Measurements from ENCODE around the gene SLC2A14. TPM values are rescaled to one million over a fixed set of nuclear protein-coding genes. Genes with fewer than 3 reads are reported as not detected.
"Not testable (repeated sequence)": the region's sequence is repeated elsewhere in the genome, so short reads cannot be mapped to it uniquely, and the experiment has no call there.

Gene SLC2A14
- total RNA-seq, 1 donor from 2014 or later = 2.8 TPM

GRCh38 chr12:7905600-7906125, 32.9 kb upstream of the SLC2A14 start:
- Mint-ChIP-seq H3K27ac (ENCODE audit: unreplicated experiment) (peak overlapping the region; percentile 89), H3K4me3 (ENCODE audit: unreplicated experiment) (peak overlapping the region; percentile 66)
- H3K4me1 ChIP-seq (ENCODE audit: insufficient read depth, low read length) = peaks cover 12% of the 10 kb centered on the region
- peak overlapping the region; percentile 59 for H2AFZ ChIP-seq (ENCODE audit: low read depth, low read length)
- H3K27ac ChIP-seq (ENCODE audit: low read depth, low read length); DNase-seq (ENCODE audit: low read depth); H3K36me3 ChIP-seq (ENCODE audit: insufficient read depth, low read length); H4K20me1 ChIP-seq (ENCODE audit: insufficient read depth, low read length); H3K9me3 ChIP-seq (ENCODE audit: insufficient read depth, low read depth, low read length); H3K4me3 ChIP-seq (ENCODE audit: insufficient read depth, low read depth, low read length); H3K27me3 Mint-ChIP-seq (ENCODE audit: low read depth, unreplicated experiment); H3K27me3 ChIP-seq (ENCODE audit: insufficient read depth, low read length); H3K9me3 Mint-ChIP-seq (ENCODE audit: unreplicated experiment); H3K4me1 Mint-ChIP-seq (ENCODE audit: low read depth, unreplicated experiment); H3K79me2 ChIP-seq (ENCODE audit: insufficient read depth, low read length); H3K36me3 Mint-ChIP-seq (ENCODE audit: low read depth, unreplicated experiment): not testable (repeated sequence)
- peak; percentile 65 for FAIRE-seq
- peak overlapping the region; percentile 59 for H3K4me2 ChIP-seq (ENCODE audit: low read length)
- peak overlapping the region; percentile 29 for H3K9ac ChIP-seq (ENCODE audit: low read length)

GRCh38 chr12:7905071-7905470, 32.4 kb upstream of the SLC2A14 start:
- FAIRE-seq = no peak
- H2AFZ ChIP-seq (ENCODE audit: low read depth, low read length) = no peak overlapping the region
- peak overlapping the region; percentile 89 for H3K27ac Mint-ChIP-seq (ENCODE audit: unreplicated experiment)

GRCh38 chr12:7902416-7902815, 29.7 kb upstream of the SLC2A14 start:
- not testable (repeated sequence) for H3K27me3 ChIP-seq (ENCODE audit: insufficient read depth, low read length); H3K4me1 Mint-ChIP-seq (ENCODE audit: low read depth, unreplicated experiment); H3K36me3 Mint-ChIP-seq (ENCODE audit: low read depth, unreplicated experiment); H3K27ac Mint-ChIP-seq (ENCODE audit: unreplicated experiment); H3K9me3 ChIP-seq (ENCODE audit: insufficient read depth, low read depth, low read length); H4K20me1 ChIP-seq (ENCODE audit: insufficient read depth, low read length); FAIRE-seq; H3K9me3 Mint-ChIP-seq (ENCODE audit: unreplicated experiment); DNase-seq (ENCODE audit: low read depth); H3K4me3 Mint-ChIP-seq (ENCODE audit: unreplicated experiment); H3K4me2 ChIP-seq (ENCODE audit: low read length); H3K27ac ChIP-seq (ENCODE audit: low read depth, low read length); H2AFZ ChIP-seq (ENCODE audit: low read depth, low read length); H3K4me3 ChIP-seq (ENCODE audit: insufficient read depth, low read depth, low read length); H3K36me3 ChIP-seq (ENCODE audit: insufficient read depth, low read length); H3K27me3 Mint-ChIP-seq (ENCODE audit: low read depth, unreplicated experiment); H3K9ac ChIP-seq (ENCODE audit: low read length); H3K79me2 ChIP-seq (ENCODE audit: insufficient read depth, low read length)
- peaks cover 12% of the 10 kb centered on the region for H3K4me1 ChIP-seq (ENCODE audit: insufficient read depth, low read length)

More at GRCh38 chr12:7905071-7905470, 32.4 kb upstream of the SLC2A14 start:
- Mint-ChIP-seq H3K36me3 (ENCODE audit: low read depth, unreplicated experiment) (no peaks in the 10 kb centered on the region), H3K27me3 (ENCODE audit: low read depth, unreplicated experiment) (no peaks in the 10 kb centered on the region), H3K9me3 (ENCODE audit: unreplicated experiment) (no peaks in the 10 kb centered on the region), H3K4me1 (ENCODE audit: low read depth, unreplicated experiment) (peaks cover 10% of the 10 kb centered on the region), H3K4me3 (ENCODE audit: unreplicated experiment) (peak overlapping the region; percentile 66)
- H3K79me2 ChIP-seq (ENCODE audit: insufficient read depth, low read length) = no peaks in the 10 kb centered on the region
- no peaks in the 10 kb centered on the region for H3K36me3 ChIP-seq (ENCODE audit: insufficient read depth, low read length)
- H3K27ac ChIP-seq (ENCODE audit: low read depth, low read length) = no peak overlapping the region
- no peak overlapping the region for H3K4me3 ChIP-seq (ENCODE audit: insufficient read depth, low read depth, low read length)
- no peak overlapping the region for H3K9ac ChIP-seq (ENCODE audit: low read length)
- no peaks in the 10 kb centered on the region for H3K27me3 ChIP-seq (ENCODE audit: insufficient read depth, low read length)
- H3K4me2 ChIP-seq (ENCODE audit: low read length) = no peak overlapping the region
- no peaks in the 10 kb centered on the region for H4K20me1 ChIP-seq (ENCODE audit: insufficient read depth, low read length)
- H3K4me1 ChIP-seq (ENCODE audit: insufficient read depth, low read length) = peaks cover 12% of the 10 kb centered on the region
- no peaks in the 10 kb centered on the region for H3K9me3 ChIP-seq (ENCODE audit: insufficient read depth, low read depth, low read length)
- no peak for DNase-seq (ENCODE audit: low read depth)
- TF ChIP-seq EZH2 (IDR thresholded peaks at IDR 0.05; ENCODE audit: insufficient read depth, low read length) (no peak), CTCF (IDR thresholded peaks at IDR 0.05; ENCODE audit: insufficient read depth, low read depth, low read length) (no peak)
